ENCODE results near the gene SMTNL2.

Gene SMTNL2

GRCh38 chr17:4551796-4552525 is 32.4 kb upstream of the SMTNL2 start:
- H3K79me2 ChIP-seq (ENCODE audit: control insufficient read depth, low read length): peaks cover 59% of the 10 kb centered on the region
- no peak overlapping the region for H3K4me2 ChIP-seq (ENCODE audit: low read length)
- peaks cover 20% of the 10 kb centered on the region for H3K4me1 ChIP-seq (ENCODE audit: control insufficient read depth, low read length)
- H3K36me3 ChIP-seq (ENCODE audit: control insufficient read depth, low read length): peaks cover 81% of the 10 kb centered on the region
- H3K27ac ChIP-seq (ENCODE audit: low read depth, low read length): no peak overlapping the region
- H3K9me2 ChIP-seq (replicated peaks; ENCODE audit: control insufficient read depth, low read length): no peaks in the 10 kb centered on the region
- no peak overlapping the region for H3K4me3 ChIP-seq (ENCODE audit: low read length)
- no peaks in the 10 kb centered on the region for H3K9me3 ChIP-seq (ENCODE audit: control insufficient read depth, insufficient read depth, low read length)
- no peaks in the 10 kb centered on the region for H3F3A ChIP-seq (ENCODE audit: control insufficient read depth, insufficient read depth)
- H3K27me3 ChIP-seq (ENCODE audit: control insufficient read depth, low read length): no peaks in the 10 kb centered on the region
- no peak for TF ChIP-seq EZH2phosphoT487 (IDR thresholded peaks at IDR 0.05; ENCODE audit: borderline replicate concordance, low read length)
- H4K20me1 ChIP-seq (ENCODE audit: control insufficient read depth, insufficient read depth, low read depth, low read length): no peaks in the 10 kb centered on the region

GRCh38 chr17:4553669-4554068 is 30.7 kb upstream of the SMTNL2 start:
- H3K27ac ChIP-seq (ENCODE audit: low read depth, low read length): no peak overlapping the region
- TF ChIP-seq EZH2phosphoT487 (IDR thresholded peaks at IDR 0.05; ENCODE audit: borderline replicate concordance, low read length) (no peak), CTCF (IDR thresholded peaks at IDR 0.05; ENCODE audit: low read depth, low read length, poor library complexity, severe bottlenecking) (no peak)
- peaks cover 64% of the 10 kb centered on the region for H3K36me3 ChIP-seq (ENCODE audit: control insufficient read depth, low read length)
- H3F3A ChIP-seq (ENCODE audit: control insufficient read depth, insufficient read depth): no peaks in the 10 kb centered on the region
- H3K4me1 ChIP-seq (ENCODE audit: control insufficient read depth, low read length): peaks cover 20% of the 10 kb centered on the region
- H3K4me3 ChIP-seq (ENCODE audit: low read length): peak overlapping the region; percentile 94
- no peaks in the 10 kb centered on the region for H3K9me3 ChIP-seq (ENCODE audit: control insufficient read depth, insufficient read depth, low read length)
- H3K79me2 ChIP-seq (ENCODE audit: control insufficient read depth, low read length): peaks cover 59% of the 10 kb centered on the region
- peak overlapping the region; percentile 79 for H3K4me2 ChIP-seq (ENCODE audit: low read length)
- no peaks in the 10 kb centered on the region for H3K9me2 ChIP-seq (replicated peaks; ENCODE audit: control insufficient read depth, low read length)
- H3K27me3 ChIP-seq (ENCODE audit: control insufficient read depth, low read length): no peaks in the 10 kb centered on the region
- H4K20me1 ChIP-seq (ENCODE audit: control insufficient read depth, insufficient read depth, low read depth, low read length): no peaks in the 10 kb centered on the region

GRCh38 chr17:4554441-4554996 is 29.8 kb upstream of the SMTNL2 start:
- H4K20me1 ChIP-seq (ENCODE audit: control insufficient read depth, insufficient read depth, low read depth, low read length): no peaks in the 10 kb centered on the region
- TF ChIP-seq CTCF (IDR thresholded peaks at IDR 0.05; ENCODE audit: low read depth, low read length, poor library complexity, severe bottlenecking) (no peak), EZH2phosphoT487 (IDR thresholded peaks at IDR 0.05; ENCODE audit: borderline replicate concordance, low read length) (no peak)
- H3K27ac ChIP-seq (ENCODE audit: low read depth, low read length): peak overlapping the region; percentile 51
- H3K9me3 ChIP-seq (ENCODE audit: control insufficient read depth, insufficient read depth, low read length): no peaks in the 10 kb centered on the region
- H3F3A ChIP-seq (ENCODE audit: control insufficient read depth, insufficient read depth): no peaks in the 10 kb centered on the region
- H3K36me3 ChIP-seq (ENCODE audit: control insufficient read depth, low read length): peaks cover 56% of the 10 kb centered on the region
- H3K4me1 ChIP-seq (ENCODE audit: control insufficient read depth, low read length): peaks cover 20% of the 10 kb centered on the region
- no peaks in the 10 kb centered on the region for H3K9me2 ChIP-seq (replicated peaks; ENCODE audit: control insufficient read depth, low read length)
- H3K27me3 ChIP-seq (ENCODE audit: control insufficient read depth, low read length): no peaks in the 10 kb centered on the region
- peak overlapping the region; percentile 79 for H3K4me2 ChIP-seq (ENCODE audit: low read length)
- peaks cover 59% of the 10 kb centered on the region for H3K79me2 ChIP-seq (ENCODE audit: control insufficient read depth, low read length)
- peak overlapping the region; percentile 94 for H3K4me3 ChIP-seq (ENCODE audit: low read length)

Data from DOHH2 (cell line).